ENCODE measurements around the gene SLC7A14. TPM values are rescaled to one million over a fixed set of nuclear protein-coding genes. Genes with fewer than 3 reads are reported as not detected.
"Not testable (repeated sequence)": the region's sequence is repeated elsewhere in the genome, so short reads cannot be mapped to it uniquely, and the experiment has no call there.

SLC7A14 gene
- total RNA-seq, 1 experiment from 2014 or later: 0.12 TPM

DNA sequence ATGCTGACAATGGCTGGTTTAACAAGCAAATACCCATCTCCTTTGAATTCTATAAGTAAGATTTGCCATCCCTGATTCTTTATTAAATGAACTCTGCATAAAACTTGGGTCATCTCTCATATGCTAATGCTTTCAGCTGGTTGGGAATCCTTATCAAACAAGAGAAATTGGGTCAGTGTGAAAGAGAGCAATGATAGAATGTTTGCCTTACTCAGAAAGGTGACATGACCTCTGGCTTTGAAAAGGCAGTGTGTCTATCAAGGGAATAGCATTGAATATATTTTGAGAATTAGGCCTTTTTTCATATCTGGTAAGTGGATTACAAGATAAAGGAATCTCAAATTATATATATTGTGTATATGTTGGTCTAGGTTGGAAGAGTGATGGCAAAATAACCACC, 8.7 kb upstream of the SLC7A14 start:
- DNase-seq (ENCODE audit: low read depth): no peak

DNA sequence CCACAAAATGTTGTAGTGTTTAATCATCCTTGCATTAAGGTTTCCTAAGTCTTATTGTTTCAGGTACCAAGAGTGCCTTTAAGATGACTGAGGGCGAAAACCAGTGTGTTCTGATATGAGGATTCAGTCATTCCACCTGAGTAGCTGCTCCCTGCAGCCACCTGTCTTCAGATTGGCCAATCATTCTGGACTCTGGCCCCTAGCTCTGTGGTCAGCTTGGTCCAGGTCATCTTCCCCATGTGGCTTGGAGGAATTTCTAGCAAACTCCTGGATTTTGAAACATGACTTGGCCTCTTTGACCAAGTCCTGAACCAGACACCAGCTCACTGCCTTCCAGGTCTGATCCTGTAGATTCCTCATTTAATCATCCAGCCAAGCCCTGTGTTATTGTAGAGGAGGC, 7.8 kb upstream of the SLC7A14 start:
- no peak for DNase-seq (ENCODE audit: low read depth)

DNA sequence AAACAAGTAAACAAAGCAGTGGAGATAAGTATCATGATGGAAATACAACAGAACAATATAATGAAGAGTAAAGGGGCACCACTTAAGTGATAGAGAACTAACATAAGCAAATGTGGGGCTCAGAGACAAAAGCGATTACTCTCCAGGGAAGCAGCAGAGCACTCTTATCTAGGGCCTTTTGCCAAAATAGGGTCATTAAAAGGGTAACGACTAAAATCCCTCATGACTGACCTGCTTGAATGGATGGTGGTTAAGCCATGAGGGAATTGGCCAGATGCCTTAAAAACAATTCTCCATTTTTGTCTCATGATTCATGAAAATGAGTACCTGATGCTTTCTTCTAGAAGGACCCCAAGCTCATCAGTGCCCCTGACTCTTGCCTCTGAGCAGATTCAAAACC, 3.2 kb upstream of the SLC7A14 start:
- peak; percentile 18 for DNase-seq (ENCODE audit: low read depth)

DNA sequence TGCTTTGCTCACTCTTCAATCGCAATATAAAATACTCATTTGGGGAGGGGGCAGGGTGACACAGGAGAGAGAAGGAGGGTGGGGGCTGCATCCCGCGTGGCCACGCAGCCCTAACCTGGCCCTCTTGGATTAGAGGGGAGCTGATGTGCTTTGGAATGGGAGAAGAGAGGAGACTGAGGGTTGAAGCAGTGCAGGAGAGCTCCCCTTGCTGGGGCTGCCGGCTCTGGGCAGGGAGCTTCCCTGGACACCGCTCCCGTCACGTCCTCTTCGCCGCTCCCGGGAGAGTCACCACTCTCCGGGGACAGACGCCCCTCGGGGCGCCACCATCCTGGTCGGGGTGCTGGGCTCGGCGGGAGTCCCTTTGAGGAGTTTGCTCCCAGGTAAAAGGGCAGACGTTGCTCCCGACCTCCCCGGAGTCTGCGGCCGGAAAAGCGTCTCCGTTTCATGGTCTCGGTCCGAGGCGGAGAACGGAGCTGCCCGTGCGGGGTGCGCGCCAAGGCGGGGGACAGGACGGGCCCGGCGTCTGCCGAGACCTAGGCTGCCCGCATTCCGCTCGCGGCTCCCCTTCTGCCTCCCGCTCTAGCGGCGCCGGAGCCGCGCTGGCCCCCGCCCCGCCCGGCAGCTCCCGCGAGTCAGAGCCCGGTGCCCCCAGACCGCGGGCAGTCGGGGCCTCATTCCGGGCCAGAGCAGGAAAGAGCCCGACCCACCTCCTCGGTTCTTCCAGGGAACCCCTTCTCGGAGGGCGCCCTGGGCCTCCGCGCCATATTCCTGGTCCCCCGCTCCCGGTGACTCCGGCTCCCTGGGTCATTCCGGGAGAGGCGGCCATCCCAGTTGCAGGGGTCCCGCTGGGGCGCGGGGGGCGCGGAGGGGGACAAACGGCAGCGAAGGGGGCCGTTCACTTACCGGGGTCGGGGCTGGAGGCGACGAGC, 603 bp downstream of the SLC7A14 start:
- DNase-seq (ENCODE audit: low read depth): no peak

DNA sequence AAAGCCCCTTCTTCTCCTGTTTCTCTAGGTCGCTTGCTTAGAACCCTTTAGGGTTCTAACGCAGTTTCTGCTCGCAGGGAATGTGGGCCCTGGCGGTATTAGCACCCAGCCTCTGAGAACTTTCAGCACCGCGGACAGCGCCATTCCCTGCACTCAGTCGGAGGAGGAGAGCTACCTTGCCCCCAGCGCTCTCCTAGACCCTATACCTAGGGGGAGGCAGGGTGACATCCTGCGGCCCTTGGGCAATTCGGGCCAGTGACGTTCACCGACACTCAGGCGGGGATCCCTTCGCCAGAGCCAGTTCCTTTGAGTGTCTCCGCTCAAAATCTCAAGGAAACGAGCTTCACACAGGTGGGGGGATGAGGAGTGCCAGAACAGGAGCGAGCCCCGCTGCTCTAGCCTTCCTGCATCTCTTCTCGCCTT, 1.3 kb downstream of the SLC7A14 start:
- peak; percentile 66 for DNase-seq (ENCODE audit: low read depth)

DNA sequence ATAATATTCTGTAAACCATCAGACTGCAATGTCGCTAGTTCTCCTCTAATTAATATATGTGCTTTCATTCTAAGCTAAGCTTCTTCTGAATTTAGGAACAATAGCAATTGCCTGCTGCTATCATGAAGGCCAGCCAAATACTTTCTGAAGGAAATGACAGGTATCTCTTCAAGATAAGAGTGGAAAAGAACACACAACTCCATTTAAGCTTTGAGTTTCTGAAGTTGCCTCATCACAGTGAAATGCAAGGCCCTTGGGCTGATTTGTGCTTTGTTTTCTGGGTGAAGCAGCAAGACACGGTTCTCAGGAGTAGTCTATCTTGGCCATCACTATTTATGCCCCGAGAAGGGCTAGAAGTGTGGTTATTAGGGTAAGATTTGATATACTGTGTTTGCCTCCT, 6.2 kb downstream of the SLC7A14 start:
- DNase-seq (ENCODE audit: low read depth): no peak

DNA sequence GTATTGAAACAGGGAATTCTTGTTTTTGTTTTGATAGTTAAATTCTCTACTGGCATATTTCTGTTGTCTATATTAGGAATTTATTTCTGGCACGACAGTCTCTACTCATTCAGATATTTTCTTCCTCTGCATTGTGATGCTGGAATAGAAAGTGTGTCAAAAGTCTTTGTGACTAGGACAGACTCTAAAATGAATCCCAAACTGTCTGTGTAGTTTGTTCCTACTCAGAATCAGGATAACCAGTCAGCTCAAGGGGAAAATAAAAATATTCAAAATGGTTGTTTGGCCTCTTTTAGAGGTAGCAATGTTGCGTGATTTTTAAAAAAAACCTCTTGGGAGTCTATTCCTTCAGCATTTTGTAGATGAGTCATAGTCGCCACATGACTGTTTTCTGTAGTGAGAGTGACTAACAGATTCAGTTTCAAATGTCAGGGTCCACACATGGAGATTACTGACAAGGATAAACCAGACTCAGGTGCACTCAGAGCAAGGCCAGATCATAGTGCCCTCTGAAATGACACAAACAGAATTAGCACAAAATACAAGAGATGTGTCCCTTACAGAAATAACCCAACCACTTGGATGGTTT, 13.1 kb downstream of the SLC7A14 start:
- DNase-seq (ENCODE audit: low read depth): peak; percentile 90

DNA sequence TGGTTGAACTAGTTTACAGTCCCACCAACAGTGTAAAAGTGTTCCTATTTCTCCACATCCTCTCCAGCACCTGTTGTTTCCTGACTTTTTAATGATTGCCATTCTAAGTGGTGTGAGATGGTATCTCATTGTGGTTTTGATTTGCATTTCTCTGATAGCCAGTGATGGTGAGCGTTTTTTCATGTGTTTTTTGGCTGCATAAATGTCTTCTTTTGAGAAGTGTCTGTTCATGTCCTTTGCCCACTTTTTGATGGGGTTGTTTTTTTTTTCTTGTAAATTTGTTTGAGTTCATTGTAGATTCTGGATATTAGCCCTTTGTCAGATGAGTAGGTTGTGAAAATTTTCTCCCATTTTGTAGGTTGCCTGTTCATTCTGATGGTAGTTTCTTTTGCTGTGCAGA, 18.3 kb downstream of the SLC7A14 start:
- not testable (repeated sequence) for DNase-seq (ENCODE audit: low read depth)

DNA sequence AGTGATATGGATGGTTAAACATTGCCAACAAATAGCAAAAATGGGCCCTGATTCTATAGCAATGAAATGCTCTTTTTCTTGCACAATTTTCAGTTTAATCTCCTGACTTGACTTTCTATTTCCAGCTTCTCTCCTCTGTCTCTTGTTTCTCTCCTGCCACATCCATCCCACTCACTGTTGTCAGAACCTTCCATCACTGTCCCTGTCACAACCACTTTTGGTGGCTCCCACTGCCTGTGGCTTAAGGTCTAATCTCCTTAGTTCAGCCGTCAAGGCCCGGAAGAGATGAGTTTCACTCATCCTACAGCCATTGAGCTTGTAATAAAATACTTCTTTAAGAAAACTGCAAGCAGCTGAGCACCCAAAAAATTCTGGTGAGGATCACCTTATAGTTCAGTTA, 19.5 kb downstream of the SLC7A14 start:
- no peak for DNase-seq (ENCODE audit: low read depth)

DNA sequence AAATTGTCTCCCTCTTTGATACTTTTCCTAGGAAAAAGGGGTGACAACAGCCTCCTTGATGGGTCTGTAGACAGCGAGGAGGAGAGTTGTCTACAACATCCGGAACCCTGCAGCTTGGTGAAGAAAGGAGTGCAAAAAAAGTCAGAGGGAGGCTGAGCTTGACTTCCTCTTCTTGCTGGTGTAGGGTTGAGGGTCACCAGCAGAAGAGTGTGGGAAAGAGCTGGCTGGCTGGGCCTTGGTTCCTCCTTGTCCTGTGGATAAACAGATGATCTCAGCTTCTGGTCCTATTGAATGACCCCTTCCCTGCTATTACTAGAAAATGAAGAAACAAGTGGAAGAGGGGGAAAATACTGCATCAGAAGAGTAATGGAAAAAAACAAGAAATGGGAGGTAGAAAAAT, 20.4 kb downstream of the SLC7A14 start:
- no peak for DNase-seq (ENCODE audit: low read depth)

DNA sequence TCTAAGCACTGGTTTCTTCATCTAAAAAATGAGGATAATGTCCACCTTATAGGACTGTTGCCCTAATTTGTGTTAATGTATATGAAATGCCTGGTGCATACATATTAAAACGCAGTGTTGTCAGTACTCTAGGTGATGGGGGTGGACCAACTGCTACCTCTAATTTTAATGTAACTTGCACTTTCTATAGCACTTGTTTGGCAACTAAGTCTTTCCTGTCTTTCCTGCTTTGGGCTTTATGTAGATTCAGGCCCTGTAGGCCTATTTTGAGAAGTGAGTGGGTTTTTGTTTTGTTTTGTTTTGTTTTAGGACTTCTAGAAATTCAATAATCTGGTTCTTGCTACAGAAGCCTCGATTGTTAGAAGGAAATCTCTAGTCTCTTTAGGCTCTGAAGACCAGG, 21.2 kb downstream of the SLC7A14 start:
- DNase-seq (ENCODE audit: low read depth): no peak

DNA sequence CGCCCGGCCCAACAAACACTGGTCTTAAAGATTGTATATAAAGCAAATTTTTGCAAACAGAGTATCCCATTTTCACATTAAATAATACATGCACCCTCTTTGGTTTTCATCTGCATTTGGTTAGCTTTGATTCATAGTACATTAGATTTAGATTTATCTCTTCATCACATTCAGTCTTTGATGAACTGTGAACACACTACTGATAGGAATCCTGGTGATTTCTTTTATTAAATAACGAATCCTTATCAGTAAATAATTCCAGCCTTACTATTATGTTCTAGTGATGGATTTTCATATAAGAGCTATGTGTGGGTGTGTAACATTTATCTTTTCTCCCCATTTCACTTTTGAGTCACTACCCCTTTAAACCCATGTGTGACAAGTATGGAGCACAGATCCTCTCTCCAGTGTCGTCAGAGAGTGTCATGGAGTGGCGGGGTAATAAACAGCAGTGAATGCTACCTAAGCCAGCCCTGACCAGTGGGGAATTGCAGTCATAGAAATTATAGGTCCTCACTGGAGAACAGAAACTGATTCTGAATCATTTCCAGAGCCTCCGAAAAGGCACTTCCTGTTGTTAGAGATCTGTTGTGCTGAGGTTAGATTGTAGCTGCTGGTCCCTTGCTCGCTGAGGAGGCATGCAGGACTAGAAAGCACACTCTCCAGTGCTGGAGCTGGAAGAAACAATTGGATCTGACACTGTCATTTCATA, 22.0 kb downstream of the SLC7A14 start:
- peak; percentile 78 for DNase-seq (ENCODE audit: low read depth)

DNA sequence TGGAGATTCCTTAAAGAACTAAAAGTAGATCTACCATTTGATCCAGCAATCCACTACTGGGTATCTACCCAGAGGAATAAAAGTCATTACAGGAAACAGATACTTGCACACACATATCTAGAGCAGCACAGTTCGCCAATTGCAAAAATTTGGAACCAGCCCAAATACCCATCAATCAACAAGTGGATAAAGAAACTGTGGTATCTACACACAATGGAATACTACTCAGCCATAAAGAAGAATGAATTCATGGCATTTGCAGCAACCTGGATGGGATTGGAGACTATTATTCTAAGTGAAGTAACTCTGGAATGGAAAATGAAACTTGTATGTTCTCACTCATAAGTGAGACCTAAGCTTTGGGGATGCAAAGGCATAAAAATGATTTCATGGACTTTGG, 23.8 kb downstream of the SLC7A14 start:
- DNase-seq (ENCODE audit: low read depth): no peak

DNA sequence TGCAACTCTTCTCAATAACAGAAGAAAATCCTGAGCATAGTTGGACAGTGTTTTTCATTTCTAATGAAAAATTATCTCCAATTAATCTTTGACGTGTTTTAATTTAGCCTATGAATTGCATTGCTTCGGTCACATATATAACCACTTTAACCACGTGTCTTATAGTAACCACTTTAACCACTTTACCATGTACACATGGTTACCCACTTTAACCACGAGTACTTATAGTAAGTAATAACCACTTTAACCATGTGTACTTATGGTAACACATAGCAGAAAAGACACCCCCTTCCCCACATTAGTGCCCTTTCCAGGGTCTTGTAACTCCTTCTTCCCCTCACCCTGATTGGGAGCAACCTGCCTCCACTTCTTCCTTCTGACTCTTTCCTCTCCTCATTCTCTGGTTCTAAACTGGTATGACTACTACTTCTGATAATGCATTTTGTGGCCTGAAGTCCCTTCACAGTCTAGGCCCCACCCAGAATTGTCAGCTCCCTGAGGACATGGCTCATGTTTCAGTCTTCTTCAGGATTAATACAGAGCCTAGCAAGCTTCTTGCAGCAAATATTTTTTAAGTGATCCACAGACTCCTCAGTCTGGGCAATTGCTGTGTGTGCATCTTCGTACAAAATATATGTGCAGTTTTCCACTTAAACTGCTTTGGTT, 25.0 kb downstream of the SLC7A14 start:
- peak; percentile 40 for DNase-seq (ENCODE audit: low read depth)

DNA sequence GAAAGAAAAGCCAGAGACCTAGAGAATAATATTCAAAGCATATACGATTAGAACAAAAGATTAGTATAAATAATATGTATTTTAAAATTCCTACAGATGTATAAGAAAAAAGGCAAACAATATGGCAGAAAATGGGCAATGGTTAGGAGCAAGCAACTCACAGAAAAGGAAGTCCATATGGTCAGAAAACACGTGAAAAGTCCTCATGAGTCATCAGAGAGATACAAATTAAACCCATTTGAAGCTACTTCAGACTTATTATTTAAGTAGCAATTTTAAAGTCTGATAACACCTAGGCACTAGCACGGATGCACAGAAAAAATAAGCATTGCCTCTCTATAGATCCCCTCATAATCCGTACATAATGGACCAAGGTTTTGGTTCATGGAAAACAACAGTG, 25.6 kb downstream of the SLC7A14 start:
- DNase-seq (ENCODE audit: low read depth): peak; percentile 61

DNA sequence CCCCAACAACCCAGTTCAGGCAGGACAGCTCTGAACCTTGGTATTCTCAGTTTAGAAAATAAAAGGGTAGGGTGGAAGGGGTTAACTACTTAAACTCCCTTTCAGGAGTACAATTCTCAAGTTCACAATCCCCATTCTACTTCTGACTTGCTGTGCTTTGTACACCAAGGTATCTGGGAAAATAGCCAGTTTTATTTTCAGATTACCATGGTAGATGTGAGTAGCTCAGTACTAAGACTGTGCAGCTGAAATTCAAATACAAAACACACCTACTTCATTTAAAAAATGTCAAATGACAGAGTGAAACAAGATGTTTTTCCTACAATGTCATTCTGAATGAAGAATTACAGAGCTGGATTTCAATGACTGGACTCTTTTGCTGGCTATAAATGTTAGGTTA, 27.4 kb downstream of the SLC7A14 start:
- DNase-seq (ENCODE audit: low read depth): no peak

DNA sequence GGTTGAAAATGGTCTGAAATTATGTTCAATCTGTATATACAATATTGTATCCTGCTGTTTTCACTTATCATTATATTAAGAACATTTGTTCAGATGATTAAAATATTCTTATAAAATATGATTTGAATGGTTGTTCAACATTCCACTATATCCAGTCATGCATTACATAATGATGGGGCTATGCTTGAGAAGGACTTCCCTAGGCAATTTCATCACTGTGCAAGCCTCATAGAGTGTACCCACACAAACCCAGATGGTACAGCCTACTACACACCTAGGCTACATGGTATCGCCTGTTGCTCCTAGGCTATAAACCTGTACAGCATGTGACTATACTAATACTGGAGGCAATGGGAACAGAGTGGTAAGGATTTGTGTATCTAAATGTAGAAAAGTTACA, 30.5 kb downstream of the SLC7A14 start:
- no peak for DNase-seq (ENCODE audit: low read depth)

DNA sequence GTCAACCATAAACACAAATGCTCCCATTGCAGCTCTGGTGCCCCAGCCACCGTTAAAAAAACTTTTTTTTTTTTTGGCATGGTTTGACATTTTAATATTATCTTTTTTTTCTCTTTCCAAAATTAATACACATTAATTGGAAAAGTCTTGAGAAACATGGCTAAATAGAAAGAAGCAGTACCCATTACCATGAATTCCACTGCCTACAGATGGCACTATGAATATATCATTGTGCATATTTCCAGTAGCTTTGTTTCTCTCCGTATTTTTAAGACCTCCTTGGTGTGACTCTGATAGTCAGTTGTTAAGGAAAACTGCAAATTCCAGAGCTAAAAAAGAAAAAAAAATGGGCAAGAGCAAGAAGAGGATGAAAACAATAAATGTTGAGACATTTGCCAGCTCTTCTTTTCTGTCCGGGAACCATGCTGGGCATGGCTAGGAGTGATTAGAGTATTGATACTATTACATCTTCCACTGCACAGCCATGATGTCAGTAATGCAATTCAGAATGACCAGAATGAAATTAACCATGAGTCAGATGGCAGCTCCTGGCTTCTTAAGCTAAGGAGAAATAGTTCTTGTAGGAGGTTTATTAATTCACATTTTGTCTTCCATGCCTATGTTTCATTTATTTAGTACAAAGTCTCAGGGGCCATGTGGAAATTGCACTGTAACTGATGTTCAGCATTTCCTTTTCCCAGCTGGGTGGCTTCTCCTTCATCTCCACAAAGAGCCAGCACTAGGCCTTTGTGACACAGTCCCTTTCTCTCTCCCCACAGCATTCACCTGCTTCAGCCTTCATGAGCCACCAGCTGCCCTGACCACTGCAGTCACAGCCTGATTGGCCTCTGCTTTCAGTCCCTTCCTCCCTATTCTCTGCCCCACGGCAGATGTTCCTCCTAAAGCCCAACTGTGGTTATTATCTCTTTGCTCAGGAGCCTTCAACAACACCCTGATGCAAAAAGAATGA, 31.8 kb downstream of the SLC7A14 start:
- DNase-seq (ENCODE audit: low read depth): peak; percentile 45

DNA sequence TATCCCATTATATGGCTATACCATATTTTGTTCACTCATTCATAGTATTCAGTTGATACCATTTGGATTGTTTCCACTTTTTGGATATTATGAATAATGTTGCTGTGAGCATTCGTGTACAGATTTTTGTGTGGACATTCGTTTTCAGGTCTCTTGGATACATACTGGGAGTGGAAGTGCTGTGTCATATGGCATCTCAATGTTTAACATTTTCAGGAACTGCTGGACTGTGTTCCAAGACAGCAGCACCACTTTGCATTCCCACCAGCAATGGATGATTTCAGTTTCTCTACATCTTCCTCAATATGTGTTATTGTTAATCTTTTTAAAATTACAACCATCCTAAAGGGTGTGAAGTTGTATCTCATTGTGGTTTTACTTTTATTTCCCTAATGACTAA, 34.6 kb downstream of the SLC7A14 start:
- no peak for DNase-seq (ENCODE audit: low read depth)

DNA sequence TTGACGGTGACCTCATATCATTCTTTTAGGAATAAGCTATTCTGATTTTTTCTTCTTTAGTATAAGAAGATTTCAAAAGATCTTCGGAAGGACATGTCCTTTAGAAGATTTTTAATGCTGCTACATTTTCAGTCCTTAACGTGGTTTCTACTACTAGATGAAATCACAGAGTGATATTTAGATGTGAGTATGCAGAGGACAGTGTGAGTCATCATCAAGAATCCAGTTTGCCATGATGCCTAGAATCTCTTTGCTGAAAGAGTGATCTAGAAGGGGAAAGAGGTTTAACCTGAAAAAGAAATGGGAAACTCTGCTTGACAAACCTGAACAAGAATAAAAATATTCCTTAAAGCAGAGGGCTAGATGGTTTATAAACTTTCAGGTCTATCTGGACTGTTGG, 43.2 kb downstream of the SLC7A14 start:
- peak; percentile 30 for DNase-seq (ENCODE audit: low read depth)

DNA sequence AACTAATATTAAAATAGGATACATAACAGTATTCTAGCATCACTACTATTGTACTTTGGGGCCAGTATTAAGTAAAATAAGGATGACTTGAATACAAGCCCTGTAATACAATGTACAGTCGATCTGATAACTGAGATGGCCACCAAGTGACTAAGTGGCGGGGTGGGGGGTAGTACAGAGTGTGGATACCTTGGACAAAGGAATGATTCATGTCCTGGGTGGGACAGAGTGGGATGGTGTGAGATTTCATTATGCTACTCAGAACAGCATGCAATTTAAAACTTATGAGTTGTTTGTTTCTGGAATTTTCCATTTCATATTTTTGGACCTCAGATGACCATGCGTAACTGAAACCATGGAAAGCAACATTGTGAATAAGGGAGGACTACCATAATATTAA, 46.0 kb downstream of the SLC7A14 start:
- DNase-seq (ENCODE audit: low read depth): no peak
